HepG2 (cell line): ENCODE results near the gene LRPAP1. TPM values are rescaled to one million over a fixed set of nuclear protein-coding genes. Genes with fewer than 3 reads are reported as not detected.
"Not testable (repeated sequence)": the region's sequence is repeated elsewhere in the genome, so short reads cannot be mapped to it uniquely, and the experiment has no call there.

Source experiments
- ATAC-seq: fragments of 200-7000 bp; cut with Tn5 transposase; 3 replicates; pipeline ENCODE4 v1.9.1; 2020; ENCODE audit warnings: mild to moderate bottlenecking, moderate library complexity
- BruUV-seq: library from RNA; stranded (reverse); fragments of 400-500 nt; replicated peaks from 2 replicates; lab custom pipeline; 2021; lab: Mats Ljungman, UMichigan
- CTCF ChIA-PET: fragments of 300-600 bp; formaldehyde crosslinking; extraction: SDS; loops from one replicate; lab custom pipeline; 2021; ENCODE audit warnings: low total read pairs, inconsistent platforms, low intra/inter-chr PET ratio; lab: Yijun Ruan, JAX
- POLR2A ChIA-PET: fragments of 350-600 bp; sonication (Branson Sonifier 250); formaldehyde crosslinking; loops from one replicate; lab custom pipeline; 2020; ENCODE audit warnings: antibody characterized with exemption, inconsistent platforms; lab: Yijun Ruan, JAX
- DNase-seq: peaks from one replicate; pipeline ENCODE4 v3.0.0-alpha.2; 2015; ENCODE audit warnings: low spot score
- FAIRE-seq: peaks from 3 replicates; lab custom pipeline; 2011; peaks lifted over from hg19 to GRCh38; lab: Jason Lieb, UNC
- H2AFZ ChIP-seq: one replicate; pipeline ENCODE4 v1.6.1; 2011; ENCODE audit warnings: low read length, inconsistent platforms
- H3K27ac ChIP-seq: fragments of 300-600 bp; 3 replicates; pipeline ENCODE4 v1.8.0; 2011; ENCODE audit warnings: mixed run types, mild to moderate bottlenecking, mixed read lengths, low read length, inconsistent platforms; ENCODE audit not compliant: insufficient read depth; ENCODE audit errors: extremely low read length
- H3K27me3 ChIP-seq, 2 experiments: fragments of 200-600 bp in 1 of 2; 2 replicates in 1 of 2; 3 replicates in 1 of 2; pipeline versions ENCODE4 v1.6.0 to v1.8.0; 2011; ENCODE audit warnings: low read length in 2 of 2, mild to moderate bottlenecking in 2 of 2, moderate library complexity in 2 of 2, inconsistent platforms in 1 of 2; ENCODE audit not compliant: insufficient read depth in 2 of 2, control insufficient read depth in 1 of 2
- H3K36me3 ChIP-seq, 2 experiments: fragments of 200-600 bp in 1 of 2; replicated peaks in 1 of 2; 2 replicates in 1 of 2; 3 replicates in 1 of 2; pipeline versions ENCODE4 v1.5.1 to v1.8.0; 2011; ENCODE audit warnings: low read length in 2 of 2, inconsistent platforms in 1 of 2; ENCODE audit not compliant: insufficient read depth in 2 of 2, control insufficient read depth in 1 of 2
- H3K4me1 ChIP-seq: 2 replicates; pipeline ENCODE4 v1.5.1; 2012; ENCODE audit warnings: low read length, inconsistent platforms; ENCODE audit not compliant: insufficient read depth
- H3K4me2 ChIP-seq: 2 replicates; pipeline ENCODE4 v1.6.0; 2011; ENCODE audit warnings: low read depth, low read length, inconsistent platforms
- H3K4me3 ChIP-seq, 3 experiments: fragments of 200-600 bp in 1 of 3; sonication (generic), shearing (Covaris generic) in 1 of 3; replicated peaks in 1 of 3; 2 replicates each; pipeline ENCODE4 v1.5.1; 2011 to 2016; ENCODE audit warnings: low read length in 3 of 3, inconsistent platforms in 2 of 3, low read depth in 2 of 3, mild to moderate bottlenecking in 2 of 3, control low read depth in 1 of 3, mixed read lengths in 1 of 3; ENCODE audit not compliant: insufficient read depth in 1 of 3
- H3K79me2 ChIP-seq: one replicate; pipeline ENCODE4 v1.6.1; 2011; ENCODE audit warnings: low read length, inconsistent platforms; ENCODE audit not compliant: insufficient read depth
- H3K9ac ChIP-seq: 2 replicates; pipeline ENCODE4 v1.6.0; 2011; ENCODE audit warnings: mild to moderate bottlenecking, low read depth, low read length, inconsistent platforms; ENCODE audit not compliant: insufficient read depth
- H3K9me3 ChIP-seq: 2 replicates; pipeline ENCODE4 v1.5.1; 2012; ENCODE audit warnings: mild to moderate bottlenecking, low read length
- H4K20me1 ChIP-seq: 2 replicates; pipeline ENCODE4 v1.6.0; 2011; ENCODE audit warnings: inconsistent platforms, mild to moderate bottlenecking, low read length, moderate library complexity; ENCODE audit not compliant: insufficient read depth
- ATF7 ChIP-seq, 2 experiments: fragments of 450-650 bp in 1 of 2; sonication (generic) in 1 of 2; formaldehyde crosslinking in 1 of 2; IDR thresholded peaks; 2 replicates each; pipeline versions ENCODE4 v1.4.0 to v1.6.1; 2016 to 2020; ENCODE audit warnings: antibody characterized with exemption in 1 of 2, mild to moderate bottlenecking in 1 of 2, missing genetic modification reagents in 1 of 2
- CHD2 ChIP-seq: IDR thresholded peaks from 2 replicates; pipeline ENCODE4 v1.6.1; 2011; ENCODE audit warnings: low read depth, low read length, improper control_type of control experiment
- JARID2 ChIP-seq: sonication (generic); formaldehyde crosslinking; IDR thresholded peaks from 2 replicates; pipeline ENCODE4 v1.8.1; 2023; ENCODE audit warnings: missing genetic modification reagents, inconsistent platforms; ENCODE audit not compliant: insufficient replicate concordance
- JUN ChIP-seq: sonication (generic); formaldehyde crosslinking; IDR thresholded peaks from 2 replicates; pipeline ENCODE4 v1.4.0; 2020; ENCODE audit warnings: mild to moderate bottlenecking, missing genetic modification reagents
- KLF9 ChIP-seq: IDR thresholded peaks from 2 replicates; pipeline ENCODE4 v1.6.1; 2016; ENCODE audit warnings: low read depth
- NFIC ChIP-seq: IDR thresholded peaks from 2 replicates; pipeline ENCODE4 v1.6.1; 2012; ENCODE audit warnings: mild to moderate bottlenecking, low read length, inconsistent platforms
- RBM22 ChIP-seq: fragments of 200-400 bp; formaldehyde crosslinking; optimal IDR thresholded peaks from 2 replicates; pipeline ENCODE3; 2017; ENCODE audit warnings: mild to moderate bottlenecking, low read length, moderate library complexity
- RCOR2 ChIP-seq: IDR thresholded peaks from 2 replicates; pipeline ENCODE4 v1.6.1; 2016; ENCODE audit warnings: missing biosample characterization, missing genetic modification reagents
- YEATS4 ChIP-seq: sonication (generic); formaldehyde crosslinking; IDR thresholded peaks from 2 replicates; pipeline ENCODE4 v1.4.0; 2020; ENCODE audit warnings: missing genetic modification reagents, borderline replicate concordance
- ZBTB38 ChIP-seq: sonication (generic); formaldehyde crosslinking; IDR thresholded peaks from 2 replicates; pipeline ENCODE4 v1.5.1; 2020; ENCODE audit warnings: mild to moderate bottlenecking, missing genetic modification reagents
- ZFYVE20 ChIP-seq: sonication (generic); formaldehyde crosslinking; IDR thresholded peaks from 2 replicates; pipeline ENCODE4 v1.8.0; 2023; ENCODE audit warnings: low read depth, mild to moderate bottlenecking, moderate library complexity, missing genetic modification reagents, borderline replicate concordance
- WGBS: methylation state at CpG from one replicate; pipeline ENCODE4 v1.1.6; 2017; ENCODE audit warnings: low lambda C conversion rate; 5-methylcytosine and 5-hydroxymethylcytosine counted together
- in situ Hi-C: cut with HindIII; loops from 2 replicates; pipeline ENCODE4 v1.10.0; 2017; ENCODE audit warnings: low pct_unique_long_range_greater_than_20kb; ENCODE audit not compliant: extremely low pct_ligation_motif_present
- intact Hi-C: fragments of 100-400 bp; cut with micrococcal nuclease; formaldehyde crosslinking; loops from one replicate; pipeline ENCODE4 v1.10.0; 2022; ENCODE audit not compliant: unreplicated experiment
- polyA plus RNA-seq, 8 experiments: library from polyadenylated mRNA; depleted of rRNA in 3 of 8; stranded (reverse) in 7 of 8; unstranded in 1 of 8; fragments of >200 nt; fragmentation: Illumina TruSeq in 4 of 8; extraction: Trizol in 4 of 8; gene quantifications; 2 replicates each; pipeline versions ENCODE4 v1.2.1 to v1.2.3, GENCODE V29; 2011 to 2016; ENCODE audit warnings: low read depth in 4 of 8, missing spikeins in 1 of 8, mixed read lengths in 1 of 8; ENCODE audit not compliant: insufficient read depth in 1 of 8
- total RNA-seq, 5 experiments: library from RNA; depleted of rRNA; stranded (reverse); fragments of >200 nt; fragmentation: Illumina TruSeq; extraction: Trizol; gene quantifications; 2 replicates each; pipeline ENCODE4 v1.2.3, GENCODE V29; 2016; ENCODE audit warnings: low read depth in 1 of 5
- TF ChIP-seq, protein P1 (sequence below): sonication (generic); formaldehyde crosslinking; conservative IDR thresholded peaks from 2 replicates; pipeline ENCODE4 v1.8.0; 2022; ENCODE audit warnings: mild to moderate bottlenecking, moderate library complexity, missing genetic modification reagents
- TF ChIP-seq, protein P2 (sequence below): sonication (generic); formaldehyde crosslinking; IDR thresholded peaks from 2 replicates; pipeline ENCODE4 v1.4.0; 2020; ENCODE audit warnings: missing genetic modification reagents

LRPAP1 gene
- total and polyA plus RNA-seq, 2 of the 13 experiments (the other 11 are each of a cell fraction or from before 2014, with no cell fraction given) = 153 to 191 TPM

DNA sequence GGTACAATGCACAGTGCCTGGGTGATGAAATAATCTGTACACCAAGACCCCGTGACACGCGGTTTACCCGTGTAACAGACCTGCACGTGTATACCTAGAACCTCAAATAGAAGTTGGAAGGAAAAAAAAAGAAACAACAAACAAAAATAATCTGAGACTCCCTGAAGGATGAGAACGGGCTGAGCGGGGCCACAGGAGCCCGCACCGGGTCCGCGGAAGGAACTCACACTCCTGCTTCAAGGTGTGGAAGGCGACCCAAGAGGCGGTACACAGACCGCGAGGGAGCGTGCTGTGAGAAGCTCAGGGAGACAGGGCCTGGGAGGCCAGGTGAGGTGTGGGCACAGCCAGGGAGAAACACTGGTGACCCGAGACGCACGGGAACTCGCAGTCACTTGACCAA lies 42.1 kb upstream of the LRPAP1 start:
- not testable (repeated sequence) for ATAC-seq, FAIRE-seq

DNA sequence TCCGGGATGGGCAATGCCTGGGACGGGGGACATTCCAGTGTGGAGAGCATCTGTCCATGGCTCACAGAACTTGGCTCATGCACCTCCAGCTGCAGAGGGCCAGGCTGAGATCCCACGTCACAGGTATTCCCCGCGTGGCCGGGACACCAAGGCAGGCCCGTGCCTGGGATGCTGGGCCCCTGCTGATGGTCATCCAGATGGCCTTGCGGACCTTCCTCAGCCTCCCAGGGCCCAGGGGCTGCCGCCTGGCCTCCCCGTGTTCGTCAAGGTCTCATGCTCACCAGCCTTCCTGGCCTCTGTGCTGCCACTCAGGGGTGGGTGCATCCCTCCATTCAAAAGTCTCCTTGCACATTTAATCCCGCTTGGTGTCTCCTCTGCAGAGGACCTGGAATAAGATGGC lies 40.9 kb upstream of the LRPAP1 start:
- in situ Hi-C loops = no loop called here
- ChIA-PET CTCF (no interaction called here), POLR2A (no interaction called here)
- DNase-seq (no peak), FAIRE-seq (no peak), ATAC-seq (no peak)
- no peaks in the 10 kb centered on the region for H3K79me2 ChIP-seq
- H3K9me3 ChIP-seq = no peaks in the 10 kb centered on the region
- no TSS peak for BruUV-seq
- H3K4me1 ChIP-seq = peaks cover 23% of the 10 kb centered on the region
- H3K27me3 ChIP-seq = peaks cover 0 to 3% of the 10 kb centered on the region in 2 experiments; a peak in 3 of 5 replicates
- H4K20me1 ChIP-seq = no peaks in the 10 kb centered on the region
- no peak overlapping the region for H2AFZ ChIP-seq
- no peak overlapping the region for H3K9ac ChIP-seq
- H3K4me3 ChIP-seq = no peak overlapping the region
- H3K4me2 ChIP-seq = no peak overlapping the region
- intact Hi-C loops = no loop called here
- WGBS = 40% methylated on average over 6 of the region's 12 CpGs
- H3K27ac ChIP-seq = no peak overlapping the region
- no peaks in the 10 kb centered on the region for H3K36me3 ChIP-seq
- TF ChIP-seq RCOR2 (CRISPR knock-in tag) (no peak), NFIC (no peak), ZFYVE20 (CRISPR knock-in tag) (no peak), KLF9 (CRISPR knock-in tag) (no peak), JUN (CRISPR knock-in tag) (no peak), JARID2 (no peak), ATF7 (IDR thresholded peaks at IDR 0.05) (no peak), ATF7 (CRISPR knock-in tag; IDR thresholded peaks at IDR 0.05) (no peak), ZBTB38 (CRISPR knock-in tag) (no peak), CHD2 (no peak), RBM22 (no peak), YEATS4 (no peak)
- TF ChIP-seq, protein P1, sequence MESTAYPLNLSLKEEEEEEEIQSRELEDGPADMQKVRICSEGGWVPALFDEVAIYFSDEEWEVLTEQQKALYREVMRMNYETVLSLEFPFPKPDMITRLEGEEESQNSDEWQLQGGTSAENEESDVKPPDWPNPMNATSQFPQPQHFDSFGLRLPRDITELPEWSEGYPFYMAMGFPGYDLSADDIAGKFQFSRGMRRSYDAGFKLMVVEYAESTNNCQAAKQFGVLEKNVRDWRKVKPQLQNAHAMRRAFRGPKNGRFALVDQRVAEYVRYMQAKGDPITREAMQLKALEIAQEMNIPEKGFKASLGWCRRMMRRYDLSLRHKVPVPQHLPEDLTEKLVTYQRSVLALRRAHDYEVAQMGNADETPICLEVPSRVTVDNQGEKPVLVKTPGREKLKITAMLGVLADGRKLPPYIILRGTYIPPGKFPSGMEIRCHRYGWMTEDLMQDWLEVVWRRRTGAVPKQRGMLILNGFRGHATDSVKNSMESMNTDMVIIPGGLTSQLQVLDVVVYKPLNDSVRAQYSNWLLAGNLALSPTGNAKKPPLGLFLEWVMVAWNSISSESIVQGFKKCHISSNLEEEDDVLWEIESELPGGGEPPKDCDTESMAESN = no peak
- TF ChIP-seq, protein P2, sequence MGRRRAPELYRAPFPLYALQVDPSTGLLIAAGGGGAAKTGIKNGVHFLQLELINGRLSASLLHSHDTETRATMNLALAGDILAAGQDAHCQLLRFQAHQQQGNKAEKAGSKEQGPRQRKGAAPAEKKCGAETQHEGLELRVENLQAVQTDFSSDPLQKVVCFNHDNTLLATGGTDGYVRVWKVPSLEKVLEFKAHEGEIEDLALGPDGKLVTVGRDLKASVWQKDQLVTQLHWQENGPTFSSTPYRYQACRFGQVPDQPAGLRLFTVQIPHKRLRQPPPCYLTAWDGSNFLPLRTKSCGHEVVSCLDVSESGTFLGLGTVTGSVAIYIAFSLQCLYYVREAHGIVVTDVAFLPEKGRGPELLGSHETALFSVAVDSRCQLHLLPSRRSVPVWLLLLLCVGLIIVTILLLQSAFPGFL (CRISPR knock-in tag) = no peak

More for the DNA sequence above, 42.1 kb upstream of the LRPAP1 start:
- in situ Hi-C loops, H3K9me3 ChIP-seq, H3K36me3 ChIP-seq, H4K20me1 ChIP-seq, POLR2A ChIA-PET, H3K27ac ChIP-seq, intact Hi-C loops, BruUV-seq, H3K27me3 ChIP-seq, DNase-seq, H3K79me2 ChIP-seq, H3K9ac ChIP-seq, H2AFZ ChIP-seq, H3K4me2 ChIP-seq, CTCF ChIA-PET, H3K4me3 ChIP-seq: not testable (repeated sequence)
- peaks cover 23% of the 10 kb centered on the region for H3K4me1 ChIP-seq
- 83% methylated on average over 20 of the region's 20 CpGs for WGBS
